GM19351 (cell line): Measurements from ENCODE around the gene CLEC12A.
"Not testable (repeated sequence)": the region's sequence is repeated elsewhere in the genome, so short reads cannot be mapped to it uniquely, and the experiment has no call there.

Source experiments
- ATAC-seq: cut with Tn5 transposase; IDR thresholded peaks from one replicate; pipeline ENCODE4 v1.9.1; 2021; ENCODE audit warnings: mild to moderate bottlenecking, moderate library complexity; ENCODE audit not compliant: unreplicated experiment

The CLEC12A gene

GRCh38 chr12:9961901-9962300 lies 9.3 kb upstream of the CLEC12A start:
- ATAC-seq: no peak

- ATAC-seq: no peak
Measured at GRCh38 chr12:9969673-9970072, 1.5 kb upstream of the CLEC12A start.

GRCh38 chr12:9973949-9974348 lies 2.7 kb downstream of the CLEC12A start:
- no peak for ATAC-seq

- ATAC-seq: not testable (repeated sequence)
Measured at GRCh38 chr12:9974731-9975130, 3.5 kb downstream of the CLEC12A start.

GRCh38 chr12:9975614-9976013 lies 4.4 kb downstream of the CLEC12A start:
- ATAC-seq: no peak

- not testable (repeated sequence) for ATAC-seq
Measured at GRCh38 chr12:9976626-9977025, 5.4 kb downstream of the CLEC12A start.

- no peak for ATAC-seq
Measured at GRCh38 chr12:9977916-9978315, 6.7 kb downstream of the CLEC12A start.

- no peak for ATAC-seq
Measured at GRCh38 chr12:9980126-9980525, 8.9 kb downstream of the CLEC12A start.

GRCh38 chr12:9991876-9992275 lies 20.7 kb downstream of the CLEC12A start:
- ATAC-seq: no peak

- ATAC-seq: no peak
Measured at GRCh38 chr12:9992296-9992695, 21.1 kb downstream of the CLEC12A start.

- no peak for ATAC-seq
Measured at GRCh38 chr12:9999016-9999415, 27.8 kb downstream of the CLEC12A start, which contains the start of gene CLEC1B. CLEC1B (minus strand) TSS chr12:9999121; CDS start chr12:9999100, 21 bp downstream.

- no peak for ATAC-seq
Measured at GRCh38 chr12:10001171-10001776, 30.1 kb downstream of the CLEC12A start.

- no peak for ATAC-seq
Measured at GRCh38 chr12:10012630-10013330, 41.6 kb downstream of the CLEC12A start.

GRCh38 chr12:10015450-10015849 lies 44.2 kb downstream of the CLEC12A start:
- no peak for ATAC-seq

GRCh38 chr12:10016881-10017280 lies 45.7 kb downstream of the CLEC12A start:
- no peak for ATAC-seq

GRCh38 chr12:10018386-10018785 lies 47.2 kb downstream of the CLEC12A start:
- no peak for ATAC-seq

GRCh38 chr12:10021342-10021741 lies 50.1 kb downstream of the CLEC12A start:
- no peak for ATAC-seq

GRCh38 chr12:10025236-10025635 lies 54.0 kb downstream of the CLEC12A start:
- ATAC-seq: no peak

- not testable (repeated sequence) for ATAC-seq
Measured at GRCh38 chr12:10026666-10027065, 55.5 kb downstream of the CLEC12A start.

- no peak for ATAC-seq
Measured at GRCh38 chr12:10027311-10027710, 56.1 kb downstream of the CLEC12A start.

GRCh38 chr12:10027721-10028120 lies 56.5 kb downstream of the CLEC12A start:
- no peak for ATAC-seq

- no peak for ATAC-seq
Measured at GRCh38 chr12:10030446-10030845, 59.2 kb downstream of the CLEC12A start, which contains the start of gene CLEC9A. CLEC9A (plus strand) TSS chr12:10030682; CDS start chr12:10052688, 22,006 bp downstream.
